Embryonic facial prominence (tissue), 1 donor: Measurements from ENCODE around the gene XPO1.

ENCODE experiments used
- DNase-seq: peaks from one replicate; pipeline ENCODE4 v3.0.0-alpha.2; 2016; ENCODE audit errors: extremely low spot score

XPO1 gene

GRCh38 chr2:61431345-61431744, 106.8 kb downstream of the XPO1 start:
- DNase-seq: no peak
